NCI-H82 treated with DMSO at 0.1 percent for 48 hours (cell line): Measurements from ENCODE around the gene XPC.
A peak's percentile ranks its signal among the peaks of the same experiment; 100 is the strongest.
"Not testable (repeated sequence)": the region's sequence is repeated elsewhere in the genome, so short reads cannot be mapped to it uniquely, and the experiment has no call there.

Experiments
- DNase-seq: peaks from one replicate; lab custom pipeline; 2025; ENCODE audit not compliant: unreplicated experiment; lab: John Stamatoyannopoulos, UW

XPC gene

DNA sequence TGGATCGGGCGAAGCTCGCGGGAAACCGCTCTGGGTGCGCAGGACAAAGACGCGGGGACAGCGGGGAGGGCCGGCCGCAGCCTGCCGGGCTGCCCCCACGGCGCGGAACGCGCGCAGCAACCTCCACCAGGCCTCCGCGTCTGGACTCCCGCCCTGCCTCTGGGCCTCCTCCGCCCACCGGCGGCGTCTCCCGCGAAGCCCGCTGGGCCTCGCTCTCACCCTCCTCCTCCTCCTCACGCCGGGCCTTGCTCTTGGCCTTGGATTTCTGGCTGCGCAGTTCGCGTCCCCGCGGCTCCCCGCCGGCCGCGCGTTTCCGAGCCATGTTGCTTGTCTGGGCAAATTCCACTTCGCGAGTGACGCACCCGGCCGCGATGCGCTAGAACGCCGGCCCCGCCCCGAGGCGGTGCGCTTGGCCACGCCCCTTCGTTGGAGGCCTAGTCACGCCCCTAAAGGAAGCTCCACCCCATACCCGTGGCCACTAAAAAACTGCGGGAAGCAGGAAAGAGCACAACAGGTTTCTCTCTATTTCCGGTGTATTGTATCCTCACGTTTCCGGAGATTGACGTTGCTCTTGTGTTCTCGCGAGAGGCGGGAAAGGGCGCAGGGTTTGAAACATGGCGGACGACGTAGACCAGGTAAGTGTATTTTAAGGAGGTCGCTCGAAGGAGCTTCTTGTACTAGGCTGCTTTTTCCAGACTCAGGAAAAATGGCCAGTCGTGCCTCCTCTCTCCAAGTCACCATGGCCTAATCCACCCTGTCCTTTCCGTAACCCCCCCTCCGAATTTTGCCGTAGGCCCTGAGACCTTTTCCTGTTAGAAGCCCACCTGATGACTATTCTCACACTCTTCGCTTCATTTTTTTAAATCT is at the start of gene XPC, which contains the start of gene LSM3:
XPC (minus strand) TSS at position 355 of the 867 bp plus-strand sequence; CDS start at position 322, 33 bp downstream.
LSM3 (plus strand) TSS at position 571 of the 867 bp plus-strand sequence; CDS start at position 615, 44 bp downstream.
- DNase-seq: peak; percentile 94

DNA sequence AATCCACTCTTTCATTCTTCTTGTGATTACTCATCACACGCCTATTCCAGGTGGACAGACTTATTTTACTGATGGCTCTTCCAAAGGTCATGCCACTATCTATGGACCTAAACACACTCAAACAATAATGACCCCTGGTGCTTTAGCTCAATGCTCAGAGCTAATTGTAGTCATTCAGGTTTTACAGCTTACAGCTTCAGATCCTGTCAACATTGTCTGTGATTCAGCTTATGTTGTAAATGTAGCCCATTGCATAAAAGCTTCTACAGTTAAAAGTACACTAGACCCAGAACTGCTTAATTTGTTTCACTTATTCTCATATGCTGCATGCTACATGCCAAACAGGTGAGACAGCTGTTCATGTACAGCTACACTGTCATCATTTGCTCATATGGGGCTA is 49.5 kb upstream of the XPC start:
- DNase-seq: no peak

DNA sequence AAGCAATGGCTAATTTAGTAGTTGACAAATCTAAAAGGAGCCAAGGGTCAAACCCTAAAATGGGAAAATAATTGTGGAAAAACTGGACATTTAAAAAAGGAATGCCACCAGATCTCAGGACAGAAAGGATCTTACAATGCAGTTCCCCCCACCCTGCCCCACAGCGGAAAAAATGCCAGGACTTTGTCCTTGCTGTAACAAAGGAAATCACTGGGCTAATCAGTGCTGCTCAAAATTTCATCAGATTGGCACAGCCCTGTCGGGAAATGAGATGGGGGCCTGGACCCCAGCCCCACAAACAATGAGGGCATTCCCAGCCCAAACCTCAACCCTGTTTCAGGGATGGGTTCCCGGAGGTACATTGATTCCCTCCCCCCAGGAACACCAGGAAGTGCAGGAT is 48.0 kb upstream of the XPC start:
- not testable (repeated sequence) for DNase-seq

DNA sequence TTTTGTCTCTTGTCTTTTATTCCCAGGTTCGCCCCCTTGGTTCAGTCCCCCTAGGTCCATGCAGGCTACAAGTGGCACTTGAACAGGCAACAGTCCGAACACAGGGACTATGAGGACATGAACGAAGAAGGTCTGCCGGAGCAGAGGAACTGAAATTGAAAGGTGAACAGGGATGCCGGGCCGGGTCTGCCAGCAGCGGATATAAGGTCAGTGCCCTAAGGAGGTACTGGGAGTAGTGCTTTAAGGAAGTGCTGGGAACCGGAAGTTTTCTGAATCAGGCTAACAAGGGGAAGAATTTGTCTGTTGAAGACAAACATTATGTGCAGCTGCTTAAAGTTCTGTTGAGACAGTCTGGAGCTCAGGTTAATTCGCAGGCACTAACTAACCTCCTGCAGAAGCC is 47.0 kb upstream of the XPC start:
- no peak for DNase-seq

DNA sequence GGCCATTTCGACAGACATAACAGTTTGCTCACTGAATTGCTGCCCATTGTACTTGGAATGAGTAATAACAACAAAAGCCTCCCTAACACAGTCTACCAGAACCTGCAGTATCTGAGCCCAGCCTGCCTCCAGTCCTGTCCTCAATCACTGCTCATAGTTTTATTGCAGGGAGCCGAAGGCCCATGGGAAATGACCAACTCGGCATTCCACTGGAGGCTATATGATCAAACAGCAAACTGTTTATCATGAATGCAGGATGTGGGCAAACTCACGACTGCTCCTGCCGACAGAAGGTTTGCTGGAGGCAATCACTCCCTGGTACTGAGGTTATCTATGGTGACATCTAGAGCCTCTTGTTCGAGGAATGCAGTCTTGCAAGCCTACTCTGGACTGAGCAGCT is 46.5 kb upstream of the XPC start:
- no peak for DNase-seq

DNA sequence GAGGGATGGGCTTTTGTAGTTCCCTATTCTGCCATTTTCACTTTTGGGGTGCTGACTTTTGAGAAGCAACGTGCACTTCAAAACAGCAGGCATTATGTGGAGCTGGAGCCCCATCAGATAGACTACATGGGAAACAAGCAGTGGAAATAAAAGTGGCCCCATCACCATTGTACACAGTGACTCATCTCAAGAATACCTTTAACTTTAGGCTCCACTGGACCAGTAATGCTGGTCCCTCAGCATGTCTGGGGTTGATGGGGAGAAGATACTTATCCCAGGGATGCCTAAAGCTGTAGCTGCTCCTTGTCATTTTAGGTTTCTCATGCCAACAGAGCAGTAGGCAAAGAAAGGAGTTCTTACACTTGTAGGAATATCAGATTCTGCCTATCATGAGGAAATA is 45.2 kb upstream of the XPC start:
- no peak for DNase-seq

GRCh38 chr3:14222900-14223594 is 44.6 kb upstream of the XPC start:
- no peak for DNase-seq

DNA sequence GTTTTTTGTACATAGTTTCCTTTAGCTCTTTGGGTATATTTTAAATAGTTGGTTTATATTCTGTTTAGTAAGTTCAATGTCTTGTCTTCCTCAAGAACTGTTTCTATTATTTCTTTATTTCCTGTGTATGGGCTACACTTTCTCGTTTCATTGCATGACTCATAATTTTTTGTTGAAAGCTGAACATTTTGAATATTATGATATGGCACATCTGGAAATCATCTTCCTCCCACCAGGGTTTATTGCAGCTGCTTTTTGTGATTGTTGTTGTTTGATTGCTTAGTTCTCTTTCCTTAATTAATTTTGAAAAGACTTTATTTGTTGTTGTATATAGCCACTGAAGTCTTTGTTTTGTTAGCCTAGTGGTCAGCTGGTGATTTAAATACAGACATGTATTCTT is 44.1 kb upstream of the XPC start:
- no peak for DNase-seq

DNA sequence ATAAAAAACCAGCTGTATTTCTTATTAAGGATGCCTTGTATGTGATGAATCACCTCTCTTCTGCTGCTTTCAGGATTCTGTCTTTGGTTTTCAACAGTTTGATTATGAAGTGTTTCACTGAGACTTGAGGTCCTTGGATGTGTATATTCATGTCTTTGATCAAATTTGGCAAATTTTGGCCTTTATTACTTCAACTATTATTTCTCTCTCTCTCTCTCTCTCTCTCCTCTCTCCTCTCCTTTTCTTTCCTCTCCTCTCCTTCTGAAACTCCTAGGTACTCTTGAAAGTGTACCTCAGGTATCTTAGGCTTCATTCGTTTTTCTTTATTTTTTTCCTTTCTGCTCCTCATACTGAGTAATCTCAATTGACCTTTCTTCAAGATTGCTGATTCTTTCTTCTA is 43.5 kb upstream of the XPC start:
- no peak for DNase-seq

DNA sequence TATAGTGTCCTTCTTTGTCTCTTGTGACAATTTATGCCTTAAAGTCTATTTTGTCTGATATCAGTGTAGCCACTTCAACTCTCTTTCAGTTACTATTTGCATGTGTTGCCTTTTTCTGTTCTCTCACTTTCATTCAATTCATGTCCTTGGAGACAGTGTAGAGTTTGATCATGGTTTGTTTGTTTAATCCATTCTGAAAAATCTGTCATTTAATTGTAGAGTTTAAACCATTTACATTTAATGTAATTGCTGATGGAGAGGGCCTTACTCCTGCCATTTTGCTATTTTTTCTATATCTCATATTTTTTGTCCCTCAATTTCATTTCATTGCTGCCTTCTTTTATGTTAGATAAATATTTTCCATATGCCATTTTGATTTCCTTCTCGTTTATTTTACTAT is 42.5 kb upstream of the XPC start:
- DNase-seq: no peak

GRCh38 chr3:14218355-14218754 is 40.0 kb upstream of the XPC start:
- DNase-seq: no peak

DNA sequence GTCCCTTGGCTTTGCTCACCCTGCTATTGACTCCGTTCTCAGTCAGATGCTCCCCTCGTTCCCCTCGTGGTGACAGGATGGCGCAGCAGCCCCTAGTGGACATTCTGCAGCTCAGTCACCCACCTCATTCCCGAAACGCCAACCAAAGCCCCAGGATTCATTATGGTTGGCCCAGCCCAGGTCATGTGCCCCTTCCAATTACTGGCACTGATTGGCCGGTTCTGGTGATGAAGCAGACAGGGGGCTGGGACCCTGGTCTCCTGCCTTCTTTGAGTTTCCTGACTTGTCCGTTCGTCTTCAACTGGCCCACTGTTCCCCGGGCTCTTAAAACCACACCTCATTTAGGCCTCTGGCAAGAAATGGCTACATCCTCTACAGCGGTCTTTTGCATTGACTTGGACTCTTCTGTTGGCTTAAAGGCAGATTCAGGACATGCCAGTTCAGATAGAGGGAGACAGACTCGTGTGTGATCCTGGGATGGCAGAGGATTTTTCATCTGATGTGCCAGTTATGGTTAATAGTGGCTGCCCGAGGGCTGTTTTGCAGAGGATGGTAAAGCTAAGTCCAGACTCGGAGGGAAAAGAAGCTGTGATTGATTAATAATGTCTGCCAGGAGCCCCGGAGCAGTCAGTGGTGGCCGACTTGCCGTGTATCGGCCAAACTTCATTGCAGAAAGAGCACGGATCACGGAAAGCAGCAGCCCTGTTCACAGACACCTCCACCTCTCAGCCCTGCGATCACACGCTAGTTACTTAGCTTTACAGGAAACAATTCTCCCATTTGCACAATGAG is 38.1 kb upstream of the XPC start:
- no peak for DNase-seq

GRCh38 chr3:14214764-14215163 is 36.4 kb upstream of the XPC start:
- DNase-seq: no peak

DNA sequence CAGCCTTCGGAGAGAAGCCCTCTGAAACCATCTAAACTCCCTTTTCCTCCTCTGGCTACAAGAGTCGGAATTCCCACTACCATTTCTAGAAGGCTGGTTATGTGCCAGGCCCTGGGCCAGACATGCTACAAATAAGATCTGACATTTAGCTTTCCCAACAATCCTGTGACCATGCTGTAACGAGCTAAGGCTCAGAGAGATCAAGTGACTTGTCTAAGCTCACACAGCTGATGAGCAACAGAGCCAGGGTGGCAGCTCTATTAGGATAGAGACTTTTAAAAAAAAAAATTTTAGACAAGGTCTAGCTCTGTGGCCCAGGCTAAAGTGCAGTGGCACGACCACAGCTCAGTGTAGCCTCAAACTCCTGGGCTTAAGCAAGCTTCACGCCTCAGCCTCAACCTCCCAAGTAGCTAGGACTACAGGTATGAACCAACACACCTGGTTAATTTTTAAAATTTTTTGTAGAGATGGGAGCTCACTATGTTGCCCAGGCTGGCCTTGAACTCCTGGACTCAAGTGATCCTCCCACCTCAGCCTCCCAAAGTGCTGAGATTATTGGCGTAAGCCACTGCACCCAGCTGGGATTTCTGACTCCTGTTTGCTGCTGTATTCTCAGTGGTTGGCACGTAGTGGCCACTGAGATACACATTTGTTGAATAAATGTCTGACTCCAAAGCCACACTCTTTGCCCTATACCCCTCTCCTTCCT is 34.8 kb upstream of the XPC start:
- DNase-seq: no peak

GRCh38 chr3:14212032-14212431 is 33.6 kb upstream of the XPC start:
- no peak for DNase-seq

GRCh38 chr3:14211621-14212020 is 33.2 kb upstream of the XPC start:
- no peak for DNase-seq

DNA sequence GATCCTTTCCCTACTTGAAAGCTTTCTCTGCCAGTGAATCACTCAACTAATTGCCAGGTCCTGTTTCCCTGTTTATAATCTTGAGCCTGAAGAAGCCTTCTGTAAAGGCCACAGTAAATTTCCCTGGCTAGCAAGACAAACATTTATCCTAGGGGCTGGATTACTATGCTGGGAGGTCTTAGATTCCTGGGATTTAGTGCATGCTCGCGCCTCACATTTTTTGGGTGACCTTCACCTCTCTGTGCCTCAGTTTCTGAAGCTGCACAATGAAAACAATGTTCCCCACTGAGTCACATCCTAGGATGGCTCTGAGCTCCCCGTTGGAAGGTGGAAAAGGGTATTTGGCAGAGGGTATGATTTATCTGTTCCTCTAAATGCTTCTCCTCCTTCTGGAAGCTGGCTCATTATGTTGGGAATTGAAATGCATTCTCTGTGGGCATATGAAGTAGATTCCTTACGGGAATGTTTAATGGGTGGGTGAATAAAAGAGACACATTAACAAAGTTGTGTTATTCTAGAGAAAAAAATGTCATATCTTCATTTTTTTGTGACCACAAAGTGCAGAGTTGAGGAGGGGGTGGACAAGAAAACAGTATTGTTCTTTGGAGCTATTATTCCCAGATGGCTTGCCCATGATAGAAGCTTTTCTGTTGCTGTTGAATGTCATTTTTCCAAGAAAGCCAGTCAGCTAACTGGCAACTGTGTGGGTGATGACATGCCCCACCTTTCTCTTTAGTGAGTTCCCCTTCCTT is 32.6 kb upstream of the XPC start:
- DNase-seq: no peak

- no peak for DNase-seq
These were observed 31.9 kb upstream of the XPC start for GRCh38 chr3:14210290-14210688.

GRCh38 chr3:14209581-14210289 is 31.3 kb upstream of the XPC start:
- DNase-seq: no peak

DNA sequence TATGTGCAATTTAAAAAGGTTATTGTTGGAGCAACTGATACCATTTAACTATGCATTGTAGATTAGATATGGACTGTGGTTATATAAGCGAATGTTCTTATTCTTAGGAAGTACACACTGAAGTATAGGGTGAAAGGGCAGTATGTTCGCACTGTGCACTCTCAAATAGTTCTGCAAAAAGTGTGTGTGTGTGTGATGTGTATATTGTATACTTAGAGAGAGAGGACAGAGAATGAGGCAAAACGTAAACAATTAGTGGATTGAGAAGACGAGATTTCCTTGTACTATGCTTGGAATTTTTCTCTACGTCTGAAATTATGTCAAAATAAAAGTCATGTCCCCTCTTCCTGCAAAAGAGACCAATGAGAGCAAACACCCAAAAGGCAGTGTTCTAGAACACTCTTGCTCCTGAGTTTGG is 30.6 kb upstream of the XPC start:
- DNase-seq: no peak
